GM23248 (cell line): Measurements from ENCODE around the gene PRKAR1B.

Source experiments
- EZH2 ChIP-seq: fragments of 200-600 bp; sonication (generic); IDR thresholded peaks from 2 replicates; pipeline ENCODE4 v1.6.1; 2018; ENCODE audit warnings: antibody characterized with exemption, mild to moderate bottlenecking; ENCODE audit not compliant: insufficient read depth, poor library complexity, severe bottlenecking
- EZH2phosphoT487 ChIP-seq: fragments of 200-600 bp; sonication (generic); IDR thresholded peaks from 2 replicates; pipeline ENCODE4 v1.6.1; 2018; ENCODE audit warnings: antibody characterized with exemption, moderate library complexity, mild to moderate bottlenecking, low read depth; ENCODE audit not compliant: insufficient read depth

GRCh38 chr7:773622-773915, 46.5 kb upstream of the PRKAR1B start:
- no peak for TF ChIP-seq EZH2
- no peak for TF ChIP-seq EZH2phosphoT487
